HTERT RPE-1 (cell line): ENCODE results near the gene BAG1.

Source experiments
- in situ Hi-C: fragments of 300-500 bp; cut with MboI; formaldehyde crosslinking; loops from 4 replicates; pipeline ENCODE4 v1.14.3; 2020; ENCODE audit warnings: low sequenced_read_pairs

The BAG1 gene

GRCh38 chr9:33277484-33277883, 13.0 kb upstream of the BAG1 start:
- in situ Hi-C loops, result no loop called here

- in situ Hi-C loops, result no loop called here
Observed at GRCh38 chr9:33273972-33274328, 9.4 kb upstream of the BAG1 start.

- in situ Hi-C loops, result no loop called here
Observed at GRCh38 chr9:33273266-33273971, 8.9 kb upstream of the BAG1 start.

- in situ Hi-C loops, result no loop called here
Observed at GRCh38 chr9:33272061-33272460, 7.6 kb upstream of the BAG1 start.

- in situ Hi-C loops, result no loop called here
Observed at GRCh38 chr9:33270146-33270545, 5.6 kb upstream of the BAG1 start.

GRCh38 chr9:33267151-33267767, 2.8 kb upstream of the BAG1 start:
- in situ Hi-C loops, result no loop called here

GRCh38 chr9:33265211-33265865, 830 bp upstream of the BAG1 start:
- in situ Hi-C loops, result no loop called here

- in situ Hi-C loops, result no loop called here
Observed at GRCh38 chr9:33264003-33264472, 470 bp downstream of the BAG1 start.

- in situ Hi-C loops, result no loop called here
Observed at GRCh38 chr9:33263131-33264002, 1.1 kb downstream of the BAG1 start.

GRCh38 chr9:33260372-33260771, 4.1 kb downstream of the BAG1 start:
- in situ Hi-C loops, result no loop called here

- in situ Hi-C loops, result no loop called here
Observed at GRCh38 chr9:33257276-33257675, 7.2 kb downstream of the BAG1 start.

- in situ Hi-C loops, result no loop called here
Observed at GRCh38 chr9:33256236-33256635, 8.3 kb downstream of the BAG1 start.

GRCh38 chr9:33255471-33255870, 9.0 kb downstream of the BAG1 start:
- in situ Hi-C loops, result no loop called here

GRCh38 chr9:33255014-33255413, 9.5 kb downstream of the BAG1 start:
- in situ Hi-C loops, result no loop called here

- in situ Hi-C loops, result no loop called here
Observed at GRCh38 chr9:33254211-33254610, 10.3 kb downstream of the BAG1 start.

GRCh38 chr9:33250458-33250995, 14.0 kb downstream of the BAG1 start:
- in situ Hi-C loops, result no loop called here

GRCh38 chr9:33249983-33250382, 14.5 kb downstream of the BAG1 start:
- in situ Hi-C loops, result loop anchor here (25.0 kb wide), 1 partner anchor 163 kb away; the partner anchor contains the start of gene SMU1

- in situ Hi-C loops, result loop anchor here (25.0 kb wide), 1 partner anchor 162 kb away; the partner anchor contains the start of gene SMU1
Observed at GRCh38 chr9:33249087-33249658, 15.3 kb downstream of the BAG1 start.

- in situ Hi-C loops, result loop anchor here (25.0 kb wide), 1 partner anchor 161 kb away; the partner anchor contains the start of gene SMU1
Observed at GRCh38 chr9:33248606-33249005, 15.9 kb downstream of the BAG1 start.

- in situ Hi-C loops, result loop anchor here (25.0 kb wide), 1 partner anchor 159 kb away; the partner anchor contains the start of gene SMU1
Observed at GRCh38 chr9:33246269-33246860, 18.1 kb downstream of the BAG1 start.
